K562 (cell line): ENCODE data around the gene RNH1. TPM values are rescaled to one million over a fixed set of nuclear protein-coding genes. Genes with fewer than 3 reads are reported as not detected.

Experiments
- CHD1 ChIP-seq: fragments of 200-600 bp; sonication (generic); IDR thresholded peaks from one replicate; pipeline ENCODE4 v1.6.1; 2012; ENCODE audit warnings: mild to moderate bottlenecking, moderate library complexity, low read length, inconsistent platforms
- CTBP1 ChIP-seq: fragments of 450-650 bp; IDR thresholded peaks from 2 replicates; pipeline ENCODE4 v1.6.1; 2016; ENCODE audit warnings: borderline replicate concordance
- DMBX1 ChIP-seq: fragments of 250-450 bp; sonication (Bioruptor Pico); IDR thresholded peaks from 2 replicates; pipeline ENCODE4 v1.8.0; 2022; ENCODE audit warnings: inconsistent platforms, mild to moderate bottlenecking, moderate library complexity, borderline replicate concordance
- ILF3 ChIP-seq: fragments of 450-650 bp; IDR thresholded peaks from 2 replicates; pipeline ENCODE4 v1.6.1; 2018; ENCODE audit warnings: antibody characterized with exemption, mild to moderate bottlenecking, moderate library complexity, borderline replicate concordance
- KDM1A ChIP-seq, 2 experiments: fragments of 450-650 bp; IDR thresholded peaks; 2 replicates each; pipeline ENCODE4 v1.6.1; 2016; ENCODE audit warnings: mild to moderate bottlenecking in 2 of 2
- KDM2B ChIP-seq: fragments of 250-450 bp; sonication (Bioruptor Pico); IDR thresholded peaks from 2 replicates; pipeline ENCODE4 v1.8.0; 2021; ENCODE audit warnings: mild to moderate bottlenecking, moderate library complexity
- KLF6 ChIP-seq: fragments of 250-450 bp; sonication (Bioruptor Pico); IDR thresholded peaks from 2 replicates; pipeline ENCODE4 v1.4.0; 2020; ENCODE audit warnings: mild to moderate bottlenecking, moderate library complexity, borderline replicate concordance
- MAFG ChIP-seq: fragments of 450-650 bp; conservative IDR thresholded peaks from 2 replicates; pipeline ENCODE4 v1.6.1; 2016; ENCODE audit warnings: missing genetic modification characterization, missing compliant biosample characterization
- MTF1 ChIP-seq: fragments of 250-450 bp; sonication (Bioruptor Pico); IDR thresholded peaks from 2 replicates; pipeline ENCODE4 v1.9.0; 2021; ENCODE audit warnings: moderate library complexity, mild to moderate bottlenecking, inconsistent platforms, borderline replicate concordance
- NFYB ChIP-seq: IDR thresholded peaks from 2 replicates; pipeline ENCODE4 v1.6.1; 2011; ENCODE audit warnings: mild to moderate bottlenecking, moderate library complexity; ENCODE audit not compliant: insufficient read length; ENCODE audit errors: extremely low read depth
- RHOXF2B ChIP-seq: fragments of 250-450 bp; sonication (Bioruptor Pico); conservative IDR thresholded peaks from 2 replicates; pipeline ENCODE4 v1.5.1; 2021
- U2AF1 ChIP-seq: fragments of 200-400 bp; formaldehyde crosslinking; optimal IDR thresholded peaks from 2 replicates; pipeline ENCODE3; 2017; ENCODE audit warnings: mild to moderate bottlenecking, low read depth, low read length, moderate library complexity
- ZNF165 ChIP-seq: fragments of 250-450 bp; sonication (Bioruptor Pico); IDR thresholded peaks from 2 replicates; pipeline ENCODE4 v1.4.0; 2020; ENCODE audit warnings: borderline replicate concordance
- ZNF41 ChIP-seq: fragments of 250-450 bp; sonication (Bioruptor Pico); conservative IDR thresholded peaks from 2 replicates; pipeline ENCODE4 v1.4.0; 2020; ENCODE audit warnings: mild to moderate bottlenecking
- ZNF561 ChIP-seq: fragments of 450-650 bp; formaldehyde crosslinking; conservative IDR thresholded peaks from 2 replicates; pipeline ENCODE4 v1.4.0; 2020; ENCODE audit warnings: mild to moderate bottlenecking, moderate library complexity
- ZNF583 ChIP-seq: fragments of 250-450 bp; sonication (Bioruptor Pico); IDR thresholded peaks from 2 replicates; pipeline ENCODE4 v1.4.0; 2020
- ZNF785 ChIP-seq: fragments of 250-450 bp; sonication (Bioruptor Pico); IDR thresholded peaks from 2 replicates; pipeline ENCODE4 v1.4.0; 2020; ENCODE audit warnings: mild to moderate bottlenecking
- polyA plus RNA-seq, 8 experiments: library from polyadenylated mRNA; depleted of rRNA in 4 of 8; stranded (reverse) in 5 of 8; unstranded in 3 of 8; fragments of >200 nt; fragmentation: Nextera tagmentation in 2 of 8; fragmentation: Illumina TruSeq in 1 of 8; extraction: Ambion mirVana in 2 of 8; extraction: Trizol in 1 of 8; gene quantifications; 2 replicates each; pipeline versions ENCODE4 v1.2.1 to v1.2.3, GENCODE V29; 2011 to 2014; ENCODE audit warnings: inconsistent platforms in 1 of 8, missing spikeins in 1 of 8
- total RNA-seq, 7 experiments: library from RNA; depleted of rRNA in 6 of 7; stranded (reverse); fragments of >200 nt in 6 of 7; fragmentation: Illumina TruSeq in 2 of 7; extraction: Trizol in 2 of 7; gene quantifications; 2 replicates each; pipeline versions ENCODE4 v1.2.1 to v1.2.3, GENCODE V29; 2011 to 2021; ENCODE audit warnings: low replicate concordance in 1 of 7
- TF ChIP-seq, protein P1 (sequence below): fragments of 450-650 bp; IDR thresholded peaks from one replicate; pipeline ENCODE4 v1.6.1; 2018; ENCODE audit warnings: mild to moderate bottlenecking, moderate library complexity; ENCODE audit not compliant: partially characterized antibody
- TF ChIP-seq, protein P2 (sequence below): fragments of 250-450 bp; sonication (Bioruptor Pico); IDR thresholded peaks from 2 replicates; pipeline ENCODE4 v1.4.0; 2020; ENCODE audit warnings: borderline replicate concordance
- TF ChIP-seq, protein P3 (sequence below): fragments of 450-650 bp; IDR thresholded peaks from 2 replicates; pipeline ENCODE4 v1.7.0; 2016; ENCODE audit warnings: borderline replicate concordance
- TF ChIP-seq, protein P4 (sequence below): fragments of 250-450 bp; sonication (Bioruptor Pico); IDR thresholded peaks from 2 replicates; pipeline ENCODE4 v1.5.0; 2021; ENCODE audit warnings: mild to moderate bottlenecking, borderline replicate concordance

The RNH1 gene
- total and polyA plus RNA-seq, 9 of the 15 experiments (the other 6 are each of a cell fraction or from before 2014, with no cell fraction given), result 2.5 to 160 (median 44.3) TPM

DNA sequence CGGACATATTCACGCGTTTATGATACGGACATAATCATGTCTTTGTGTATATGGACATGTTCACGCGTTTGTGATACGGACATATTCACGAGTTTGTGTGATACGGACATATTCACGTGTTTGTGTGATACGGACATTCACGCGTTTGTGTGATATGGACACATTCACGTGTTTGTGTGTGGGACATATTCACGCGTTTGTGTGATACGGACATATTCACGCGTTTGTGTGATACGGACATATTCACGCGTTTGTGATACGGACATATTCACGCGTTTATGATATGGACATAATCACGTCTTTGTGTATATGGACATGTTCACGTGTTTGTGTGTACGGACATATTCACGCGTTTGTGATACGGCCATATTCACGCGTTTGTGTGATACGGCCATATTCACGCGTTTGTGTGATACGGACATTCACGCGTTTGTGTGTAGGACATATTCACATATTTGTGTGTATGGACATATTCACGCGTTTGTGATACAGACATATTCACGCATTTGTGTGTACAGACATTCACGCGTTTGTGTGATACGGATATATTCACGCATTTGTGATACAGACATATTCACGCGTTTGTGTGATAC is 32.0 kb downstream of the RNH1 start (continued):
- no peak for TF ChIP-seq NFYB
- 0 out of 2 replicates have a peak, but pooled peaks have one; percentile 8 for TF ChIP-seq ZNF785 (CRISPR knock-in tag)
- TF ChIP-seq KLF6, result no peak
- peak; percentile 95 for TF ChIP-seq MTF1 (CRISPR knock-in tag)
- TF ChIP-seq ZNF561, result no peak
- peak; percentile 66; the same call in 1 of the 2 replicates for TF ChIP-seq ZNF583
- no peak for TF ChIP-seq CHD1
- 0 out of 2 replicates have a peak, but pooled peaks have one; percentile 9 for TF ChIP-seq ZNF41 (CRISPR knock-in tag)
- TF ChIP-seq KDM1A (IDR thresholded peaks at IDR 0.05), result no peak
- TF ChIP-seq, protein P1, sequence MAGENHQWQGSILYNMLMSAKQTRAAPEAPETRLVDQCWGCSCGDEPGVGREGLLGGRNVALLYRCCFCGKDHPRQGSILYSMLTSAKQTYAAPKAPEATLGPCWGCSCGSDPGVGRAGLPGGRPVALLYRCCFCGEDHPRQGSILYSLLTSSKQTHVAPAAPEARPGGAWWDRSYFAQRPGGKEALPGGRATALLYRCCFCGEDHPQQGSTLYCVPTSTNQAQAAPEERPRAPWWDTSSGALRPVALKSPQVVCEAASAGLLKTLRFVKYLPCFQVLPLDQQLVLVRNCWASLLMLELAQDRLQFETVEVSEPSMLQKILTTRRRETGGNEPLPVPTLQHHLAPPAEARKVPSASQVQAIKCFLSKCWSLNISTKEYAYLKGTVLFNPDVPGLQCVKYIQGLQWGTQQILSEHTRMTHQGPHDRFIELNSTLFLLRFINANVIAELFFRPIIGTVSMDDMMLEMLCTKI, result no peak
- TF ChIP-seq, protein P2, sequence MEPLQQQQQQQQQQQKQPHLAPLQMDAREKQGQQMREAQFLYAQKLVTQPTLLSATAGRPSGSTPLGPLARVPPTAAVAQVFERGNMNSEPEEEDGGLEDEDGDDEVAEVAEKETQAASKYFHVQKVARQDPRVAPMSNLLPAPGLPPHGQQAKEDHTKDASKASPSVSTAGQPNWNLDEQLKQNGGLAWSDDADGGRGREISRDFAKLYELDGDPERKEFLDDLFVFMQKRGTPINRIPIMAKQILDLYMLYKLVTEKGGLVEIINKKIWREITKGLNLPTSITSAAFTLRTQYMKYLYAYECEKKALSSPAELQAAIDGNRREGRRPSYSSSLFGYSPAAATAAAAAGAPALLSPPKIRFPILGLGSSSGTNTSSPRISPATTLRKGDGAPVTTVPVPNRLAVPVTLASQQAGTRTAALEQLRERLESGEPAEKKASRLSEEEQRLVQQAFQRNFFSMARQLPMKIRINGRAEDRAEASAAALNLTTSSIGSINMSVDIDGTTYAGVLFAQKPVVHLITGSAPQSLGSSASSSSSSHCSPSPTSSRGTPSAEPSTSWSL (CRISPR knock-in tag), result peak; percentile 54; the same call in 1 of the 2 replicates
- TF ChIP-seq MAFG, result no peak
- TF ChIP-seq ZNF165 (CRISPR knock-in tag), result peak; percentile 86
- TF ChIP-seq ILF3, result no peak
- TF ChIP-seq RHOXF2B (CRISPR knock-in tag), result 0 out of 2 replicates have a peak, but pooled peaks have one; percentile 17
- TF ChIP-seq KDM2B (CRISPR knock-in tag), result no peak
- no peak for TF ChIP-seq CTBP1
- TF ChIP-seq, protein P3, sequence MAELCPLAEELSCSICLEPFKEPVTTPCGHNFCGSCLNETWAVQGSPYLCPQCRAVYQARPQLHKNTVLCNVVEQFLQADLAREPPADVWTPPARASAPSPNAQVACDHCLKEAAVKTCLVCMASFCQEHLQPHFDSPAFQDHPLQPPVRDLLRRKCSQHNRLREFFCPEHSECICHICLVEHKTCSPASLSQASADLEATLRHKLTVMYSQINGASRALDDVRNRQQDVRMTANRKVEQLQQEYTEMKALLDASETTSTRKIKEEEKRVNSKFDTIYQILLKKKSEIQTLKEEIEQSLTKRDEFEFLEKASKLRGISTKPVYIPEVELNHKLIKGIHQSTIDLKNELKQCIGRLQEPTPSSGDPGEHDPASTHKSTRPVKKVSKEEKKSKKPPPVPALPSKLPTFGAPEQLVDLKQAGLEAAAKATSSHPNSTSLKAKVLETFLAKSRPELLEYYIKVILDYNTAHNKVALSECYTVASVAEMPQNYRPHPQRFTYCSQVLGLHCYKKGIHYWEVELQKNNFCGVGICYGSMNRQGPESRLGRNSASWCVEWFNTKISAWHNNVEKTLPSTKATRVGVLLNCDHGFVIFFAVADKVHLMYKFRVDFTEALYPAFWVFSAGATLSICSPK, result no peak
- no peak for TF ChIP-seq DMBX1 (CRISPR knock-in tag)
- TF ChIP-seq, protein P4, sequence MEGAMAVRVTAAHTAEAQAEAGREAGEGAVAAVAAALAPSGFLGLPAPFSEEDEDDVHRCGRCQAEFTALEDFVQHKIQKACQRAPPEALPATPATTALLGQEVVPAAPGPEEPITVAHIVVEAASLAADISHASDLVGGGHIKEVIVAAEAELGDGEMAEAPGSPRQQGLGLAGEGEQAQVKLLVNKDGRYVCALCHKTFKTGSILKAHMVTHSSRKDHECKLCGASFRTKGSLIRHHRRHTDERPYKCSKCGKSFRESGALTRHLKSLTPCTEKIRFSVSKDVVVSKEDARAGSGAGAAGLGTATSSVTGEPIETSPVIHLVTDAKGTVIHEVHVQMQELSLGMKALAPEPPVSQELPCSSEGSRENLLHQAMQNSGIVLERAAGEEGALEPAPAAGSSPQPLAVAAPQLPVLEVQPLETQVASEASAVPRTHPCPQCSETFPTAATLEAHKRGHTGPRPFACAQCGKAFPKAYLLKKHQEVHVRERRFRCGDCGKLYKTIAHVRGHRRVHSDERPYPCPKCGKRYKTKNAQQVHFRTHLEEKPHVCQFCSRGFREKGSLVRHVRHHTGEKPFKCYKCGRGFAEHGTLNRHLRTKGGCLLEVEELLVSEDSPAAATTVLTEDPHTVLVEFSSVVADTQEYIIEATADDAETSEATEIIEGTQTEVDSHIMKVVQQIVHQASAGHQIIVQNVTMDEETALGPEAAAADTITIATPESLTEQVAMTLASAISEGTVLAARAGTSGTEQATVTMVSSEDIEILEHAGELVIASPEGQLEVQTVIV (CRISPR knock-in tag), result no peak
- TF ChIP-seq U2AF1, result no peak
